Stimulated activated CD4-positive, alpha-beta T cell treated with anti-CD3 and anti-CD28 coated beads, Interleukin-12 subunit alpha, Interleukin-12 subunit beta, amount 100 ng/mL, for 48 hours (primary cell): ENCODE measurements around the gene FOSL2.

Experiments
- DNase-seq, 3 donors: peaks; one replicate each; pipeline ENCODE4 v3.0.0-alpha.2; 2020; ENCODE audit warnings: low read depth in 2 of 3, low spot score in 1 of 3

FOSL2 gene

GRCh38 chr2:28394331-28394877 is 1.7 kb downstream of the FOSL2 start:
- no peak for DNase-seq

- DNase-seq = no peak
These were observed 2.3 kb downstream of the FOSL2 start for GRCh38 chr2:28394997-28395333.

- DNase-seq = no peak
These were observed 2.8 kb downstream of the FOSL2 start for GRCh38 chr2:28395334-28396061.

GRCh38 chr2:28397043-28397381 is 4.4 kb downstream of the FOSL2 start:
- no peak for DNase-seq

- no peak for DNase-seq
These were observed 5.6 kb downstream of the FOSL2 start for GRCh38 chr2:28398101-28398834.

- no peak for DNase-seq
These were observed 6.6 kb downstream of the FOSL2 start for GRCh38 chr2:28399289-28399688.

- no peak for DNase-seq
These were observed 7.3 kb downstream of the FOSL2 start for GRCh38 chr2:28399956-28400355.

- no peak for DNase-seq
These were observed 7.8 kb downstream of the FOSL2 start for GRCh38 chr2:28400419-28400818.

- no peak for DNase-seq
These were observed 8.3 kb downstream of the FOSL2 start for GRCh38 chr2:28400921-28401320.

GRCh38 chr2:28401411-28401810 is 8.8 kb downstream of the FOSL2 start:
- no peak for DNase-seq

GRCh38 chr2:28401948-28402550 is 9.4 kb downstream of the FOSL2 start:
- DNase-seq = no peak

- no peak for DNase-seq
These were observed 10.8 kb downstream of the FOSL2 start for GRCh38 chr2:28403370-28403956.

GRCh38 chr2:28404086-28404485 is 11.4 kb downstream of the FOSL2 start:
- no peak for DNase-seq

- no peak for DNase-seq
These were observed 12.9 kb downstream of the FOSL2 start for GRCh38 chr2:28405537-28405936.

- DNase-seq = peak in 1 of 3 donors; percentile 43
These were observed 13.8 kb downstream of the FOSL2 start for GRCh38 chr2:28406276-28407096.

GRCh38 chr2:28407131-28407975 is 14.7 kb downstream of the FOSL2 start:
- no peak for DNase-seq

GRCh38 chr2:28407976-28408690 is 15.5 kb downstream of the FOSL2 start:
- DNase-seq = no peak

- peak; percentile 50 to 56 (median 55) for DNase-seq
These were observed 16.3 kb downstream of the FOSL2 start for GRCh38 chr2:28408764-28409599.
